Tibial artery (tissue), 4 donors: ENCODE measurements around the gene SIM2.

Experiments
- DNase-seq, 2 donors: peaks; one replicate each; pipeline ENCODE4 v3.0.0-alpha.2; 2019
- H3K27ac ChIP-seq, 2 donors: fragments of 200-600 bp; sonication (generic) in 1 of 2; 1 replicate in 1 of 2; 2 replicates in 1 of 2; pipeline ENCODE4 v1.5.1; 2018 to 2019; ENCODE audit warnings: mild to moderate bottlenecking in 1 of 2
- H3K27me3 ChIP-seq, 2 donors: fragments of 200-600 bp; sonication (generic) in 1 of 2; one replicate each; pipeline versions ENCODE4 v1.5.1 to v1.6.0; 2016 to 2019
- H3K36me3 ChIP-seq, 3 donors: fragments of 200-600 bp; sonication (generic) in 2 of 3; one replicate each; pipeline ENCODE4 v1.5.1; 2016 to 2019; ENCODE audit warnings: mild to moderate bottlenecking in 2 of 3
- H3K4me1 ChIP-seq, 4 donors: fragments of 200-600 bp; sonication (generic) in 2 of 4; 1 replicate in 3 of 4; 2 replicates in 1 of 4; pipeline ENCODE4 v1.5.1; 2016 to 2019
- H3K4me3 ChIP-seq, 2 donors: fragments of 200-600 bp; sonication (generic) in 1 of 2; 1 replicate in 1 of 2; 2 replicates in 1 of 2; pipeline ENCODE4 v1.5.1; 2018 to 2019; ENCODE audit warnings: mild to moderate bottlenecking in 2 of 2
- H3K9me3 ChIP-seq, 3 donors: fragments of 200-600 bp; sonication (generic) in 1 of 3; one replicate each; pipeline ENCODE4 v1.5.1; 2016 to 2019
- intact Hi-C: fragments of 100-400 bp; cut with DNase I; formaldehyde crosslinking; loops from one replicate; pipeline ENCODE4 v1.15.0; 2023; ENCODE audit warnings: low total_unique reads
- TF ChIP-seq, protein P1 (sequence below), 2 experiments: fragments of 200-600 bp in 1 of 2; fragments of 450-650 bp in 1 of 2; IDR thresholded peaks; one replicate each; pipeline ENCODE4 v1.5.1; 2017 to 2019; ENCODE audit warnings: antibody characterized with exemption in 2 of 2, mild to moderate bottlenecking in 1 of 2, moderate library complexity in 1 of 2

Gene SIM2

DNA sequence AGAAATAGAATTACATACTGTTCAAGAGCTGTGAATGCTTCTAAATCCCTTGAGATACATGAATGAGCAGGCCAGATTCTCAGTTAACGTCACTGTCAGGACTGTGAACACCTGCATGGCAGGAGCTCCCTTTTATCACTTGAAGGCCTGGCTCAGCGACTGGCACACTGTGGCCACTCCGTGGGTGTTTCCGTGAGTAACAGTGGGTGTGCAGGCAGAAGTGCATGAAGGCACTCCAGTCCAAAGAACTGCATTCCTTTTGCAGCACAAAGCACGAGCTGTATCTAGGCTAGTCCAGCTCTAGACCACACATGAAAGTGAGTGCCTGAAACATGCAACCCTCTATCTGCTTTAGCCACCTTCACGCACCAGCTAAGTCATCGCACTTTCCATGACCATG is 9.6 kb upstream of the SIM2 start:
- Histone ChIP-seq H3K4me3 (no peak overlapping the region), H3K36me3 (no peaks in the 10 kb centered on the region), H3K4me1 (peaks cover 0 to 18% (median 13%) of the 10 kb centered on the region in 4 donors), H3K27me3 (peaks cover 0 to 84% of the 10 kb centered on the region in 2 donors), H3K9me3 (peaks cover 0 to 5% (median 0%) of the 10 kb centered on the region in 3 donors), H3K27ac (no peak overlapping the region)
- TF ChIP-seq, protein P1, sequence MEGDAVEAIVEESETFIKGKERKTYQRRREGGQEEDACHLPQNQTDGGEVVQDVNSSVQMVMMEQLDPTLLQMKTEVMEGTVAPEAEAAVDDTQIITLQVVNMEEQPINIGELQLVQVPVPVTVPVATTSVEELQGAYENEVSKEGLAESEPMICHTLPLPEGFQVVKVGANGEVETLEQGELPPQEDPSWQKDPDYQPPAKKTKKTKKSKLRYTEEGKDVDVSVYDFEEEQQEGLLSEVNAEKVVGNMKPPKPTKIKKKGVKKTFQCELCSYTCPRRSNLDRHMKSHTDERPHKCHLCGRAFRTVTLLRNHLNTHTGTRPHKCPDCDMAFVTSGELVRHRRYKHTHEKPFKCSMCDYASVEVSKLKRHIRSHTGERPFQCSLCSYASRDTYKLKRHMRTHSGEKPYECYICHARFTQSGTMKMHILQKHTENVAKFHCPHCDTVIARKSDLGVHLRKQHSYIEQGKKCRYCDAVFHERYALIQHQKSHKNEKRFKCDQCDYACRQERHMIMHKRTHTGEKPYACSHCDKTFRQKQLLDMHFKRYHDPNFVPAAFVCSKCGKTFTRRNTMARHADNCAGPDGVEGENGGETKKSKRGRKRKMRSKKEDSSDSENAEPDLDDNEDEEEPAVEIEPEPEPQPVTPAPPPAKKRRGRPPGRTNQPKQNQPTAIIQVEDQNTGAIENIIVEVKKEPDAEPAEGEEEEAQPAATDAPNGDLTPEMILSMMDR (IDR thresholded peaks at IDR 0.05): no peak
- DNase-seq: no peak
- intact Hi-C loops: no loop called here

DNA sequence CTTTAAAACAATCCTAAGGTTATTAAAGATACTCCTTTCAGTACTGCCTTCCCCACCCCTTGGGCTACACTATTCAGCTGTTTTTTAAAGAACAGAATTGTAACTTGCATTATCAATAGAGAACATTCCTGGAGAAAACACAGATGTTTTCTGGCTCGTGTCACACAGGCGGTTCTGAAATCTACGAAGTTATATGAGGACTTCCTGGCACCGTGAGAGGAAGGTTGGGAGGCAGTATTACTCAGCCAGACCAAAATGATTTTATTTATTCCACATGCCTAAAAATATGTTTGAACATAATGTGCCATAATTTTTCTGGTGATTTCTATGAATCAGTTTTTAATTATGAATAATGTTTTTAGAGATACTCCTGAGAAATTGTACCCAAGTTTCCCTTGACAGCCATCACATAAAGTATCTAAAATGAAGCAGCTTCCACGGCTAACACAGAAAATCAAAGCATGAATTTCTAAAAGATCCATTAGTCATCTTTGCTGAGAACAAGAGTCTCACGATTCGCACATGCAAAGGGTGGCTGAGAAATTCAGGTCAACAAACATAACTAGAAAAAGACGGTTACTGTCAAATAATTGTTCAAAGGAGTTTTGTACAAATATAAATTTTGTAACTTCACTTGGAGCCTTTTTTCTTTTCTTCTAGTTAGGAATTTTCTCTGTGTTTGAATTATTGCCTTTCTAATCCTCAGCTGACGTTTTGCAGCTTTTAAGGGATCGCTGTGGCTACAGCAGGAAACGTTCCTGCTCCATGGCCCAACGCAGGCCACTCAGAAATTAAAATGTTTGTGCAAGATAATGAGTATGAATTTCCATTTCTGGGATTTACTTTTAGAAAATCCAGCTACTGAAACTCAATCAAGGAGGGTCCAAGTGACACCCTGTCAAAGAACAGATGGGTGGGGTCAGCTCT is 8.0 kb upstream of the SIM2 start:
- H3K9me3 ChIP-seq: peaks cover 0 to 5% (median 0%) of the 10 kb centered on the region in 3 donors

DNA sequence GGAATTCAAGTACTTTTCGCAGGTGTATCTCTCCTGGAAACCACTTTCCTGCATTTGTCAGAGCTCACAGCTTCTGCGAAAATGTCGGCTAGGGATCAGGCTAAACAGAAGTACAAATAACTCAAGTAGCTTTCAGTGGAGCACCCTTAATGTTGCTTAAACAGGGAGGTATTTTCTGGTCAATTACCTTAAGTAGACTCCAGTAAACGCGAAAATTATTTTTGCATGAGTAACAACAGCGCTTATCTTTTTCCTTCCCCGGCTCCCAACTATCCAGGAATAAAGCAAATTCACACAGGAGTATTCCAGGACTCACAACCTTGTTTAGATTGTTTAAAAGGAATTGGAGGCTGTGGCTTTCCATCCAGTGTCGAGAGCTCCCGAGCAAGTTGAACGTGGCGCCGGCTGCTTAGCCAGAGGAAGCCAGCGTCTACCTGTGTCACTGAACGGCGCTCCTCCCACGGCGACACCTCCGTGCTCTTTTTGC is 7.3 kb upstream of the SIM2 start:
- H3K27me3 ChIP-seq: peaks cover 0 to 93% of the 10 kb centered on the region in 2 donors
- no peak overlapping the region for H3K27ac ChIP-seq
- no peak overlapping the region for H3K4me3 ChIP-seq
- no peaks in the 10 kb centered on the region for H3K36me3 ChIP-seq
- intact Hi-C loops: no loop called here
- peaks cover 0 to 5% (median 0%) of the 10 kb centered on the region in 3 donors for H3K9me3 ChIP-seq
- TF ChIP-seq, protein P1 (IDR thresholded peaks at IDR 0.05): no peak
- peaks cover 0 to 21% (median 15%) of the 10 kb centered on the region in 4 donors for H3K4me1 ChIP-seq
- no peak for DNase-seq

More for the DNA sequence above, 8.0 kb upstream of the SIM2 start:
- intact Hi-C loops: no loop called here
- Histone ChIP-seq H3K36me3 (no peaks in the 10 kb centered on the region), H3K27me3 (peaks cover 0 to 92% of the 10 kb centered on the region in 2 donors), H3K4me1 (peaks cover 0 to 19% (median 13%) of the 10 kb centered on the region in 4 donors), H3K4me3 (no peak overlapping the region), H3K27ac (no peak overlapping the region)
- no peak for DNase-seq
- TF ChIP-seq, protein P1 (IDR thresholded peaks at IDR 0.05): no peak

DNA sequence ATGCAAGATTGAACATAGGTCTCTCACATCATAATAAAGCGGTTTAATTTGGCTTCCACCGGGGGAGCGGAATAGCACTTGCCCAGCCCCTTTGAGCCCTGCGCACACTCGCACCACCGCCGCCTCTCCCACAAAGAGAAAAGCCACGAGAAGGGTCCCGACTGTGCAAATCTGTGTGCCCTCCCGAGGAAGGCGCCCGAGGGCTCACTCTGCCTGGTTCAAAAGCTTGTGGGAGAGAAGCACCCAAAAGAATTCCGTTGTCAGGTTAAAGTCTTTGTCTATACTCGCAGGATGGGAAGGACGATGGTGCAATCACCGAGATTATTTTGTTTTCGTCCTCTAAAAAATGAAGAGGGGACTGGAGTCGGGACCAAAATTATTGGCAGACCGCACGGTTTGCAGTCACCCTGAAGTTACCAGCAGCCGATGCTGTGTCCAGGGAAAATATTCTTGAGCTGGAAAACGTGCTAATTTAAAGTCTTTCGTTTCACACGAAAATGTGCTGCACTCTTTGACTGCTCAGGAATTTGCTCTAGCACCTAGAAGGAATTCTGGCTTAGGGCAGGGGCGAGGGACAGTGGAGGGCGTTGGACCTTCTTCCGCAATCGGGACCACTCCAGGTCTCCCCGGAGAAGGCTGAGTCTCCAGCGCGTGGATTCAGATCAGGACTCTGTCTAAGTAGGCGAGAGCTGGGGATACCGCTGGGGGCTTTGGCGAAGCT is 6.6 kb upstream of the SIM2 start:
- H3K27me3 ChIP-seq: peaks cover 0 to 95% of the 10 kb centered on the region in 2 donors
- no peak overlapping the region for H3K4me3 ChIP-seq
- no peak overlapping the region for H3K27ac ChIP-seq
- H3K36me3 ChIP-seq: no peaks in the 10 kb centered on the region
- intact Hi-C loops: no loop called here
- H3K4me1 ChIP-seq: peaks cover 0 to 27% (median 19%) of the 10 kb centered on the region in 4 donors
- no peak for DNase-seq
- H3K9me3 ChIP-seq: peaks cover 0 to 5% (median 0%) of the 10 kb centered on the region in 3 donors
- TF ChIP-seq, protein P1 (IDR thresholded peaks at IDR 0.05): no peak

DNA sequence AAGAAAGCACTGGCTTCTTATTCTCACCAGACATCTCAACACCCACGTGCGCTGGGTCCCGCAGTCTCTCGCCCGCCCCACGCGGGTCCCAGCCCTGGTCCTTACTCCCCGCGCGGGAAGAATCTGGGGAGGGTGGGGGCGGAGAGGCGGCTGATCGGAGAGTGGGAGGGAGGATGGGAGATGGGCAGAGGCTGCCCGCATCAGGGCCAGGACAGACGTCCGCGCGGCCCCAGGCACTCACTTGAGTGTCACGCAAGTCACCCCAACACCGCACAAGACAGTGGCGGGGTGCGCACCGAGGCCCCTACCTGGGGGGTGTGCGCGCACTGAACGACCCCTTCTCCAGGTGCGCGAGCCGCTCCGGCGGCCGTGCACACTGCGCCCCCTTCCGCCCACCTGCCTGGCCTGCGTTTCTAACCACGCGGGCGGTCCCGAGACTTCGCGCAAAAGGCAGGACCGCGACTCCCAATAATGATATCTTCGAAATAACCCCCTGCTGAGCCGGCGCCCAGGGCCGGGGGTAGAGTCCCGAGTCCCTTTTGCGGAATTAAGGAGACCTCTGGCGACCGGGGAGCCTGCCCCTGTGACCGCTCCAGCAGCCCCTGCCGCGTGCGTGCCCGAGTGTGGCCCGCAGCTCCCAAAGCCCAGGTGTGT is 6.0 kb upstream of the SIM2 start:
- intact Hi-C loops: no loop called here
- Histone ChIP-seq H3K27me3 (peaks cover 0 to 95% of the 10 kb centered on the region in 2 donors), H3K4me3 (no peak overlapping the region), H3K36me3 (no peaks in the 10 kb centered on the region), H3K27ac (no peak overlapping the region), H3K9me3 (peaks cover 0 to 5% (median 0%) of the 10 kb centered on the region in 3 donors), H3K4me1 (peaks cover 0 to 34% (median 23%) of the 10 kb centered on the region in 4 donors)
- TF ChIP-seq, protein P1 (IDR thresholded peaks at IDR 0.05): no peak
- no peak for DNase-seq
